OCI-LY7 (cell line): ENCODE measurements around the gene ZNF750. TPM values are rescaled to one million over a fixed set of nuclear protein-coding genes. Genes with fewer than 3 reads are reported as not detected.

Source experiments
- BruUV-seq: library from RNA; stranded (reverse); fragments of 400-500 nt; replicated peaks from 2 replicates; lab custom pipeline; 2021; lab: Mats Ljungman, UMichigan
- CTCF ChIA-PET: fragments of 300-600 bp; sonication (Branson Sonifier 250); formaldehyde crosslinking; loops from one replicate; lab custom pipeline; 2022; ENCODE audit warnings: antibody characterized with exemption; ENCODE audit not compliant: unreplicated experiment; lab: Charles Lee
- POLR2A ChIA-PET: fragments of 300-600 bp; sonication (Branson Sonifier 250); formaldehyde crosslinking; loops from one replicate; lab custom pipeline; 2022; ENCODE audit warnings: antibody characterized with exemption; lab: Charles Lee
- DNase-seq: peaks from one replicate; pipeline ENCODE4 v3.0.0-alpha.2; 2015; ENCODE audit warnings: low spot score
- H2AFZ ChIP-seq: fragments of 200-600 bp; sonication (generic), shearing (Covaris generic); 2 replicates; pipeline ENCODE4 v1.6.1; 2014; ENCODE audit warnings: mild to moderate bottlenecking, antibody characterized with exemption, low read length, moderate library complexity
- H3K27ac ChIP-seq: fragments of 200-600 bp; sonication (generic); 2 replicates; pipeline ENCODE4 v1.5.1; 2014; ENCODE audit warnings: mixed run types, low read depth, mild to moderate bottlenecking, moderate library complexity, low read length, inconsistent platforms; ENCODE audit not compliant: poor library complexity, severe bottlenecking
- H3K36me3 ChIP-seq: fragments of 200-600 bp; sonication (generic); 2 replicates; pipeline ENCODE4 v1.6.1; 2014; ENCODE audit warnings: mild to moderate bottlenecking, antibody characterized with exemption, low read length, moderate library complexity, mixed read lengths; ENCODE audit not compliant: insufficient read depth
- H3K4me1 ChIP-seq: fragments of 200-600 bp; sonication (generic); 2 replicates; pipeline ENCODE4 v1.5.1; 2014; ENCODE audit warnings: mild to moderate bottlenecking, low read length; ENCODE audit not compliant: insufficient read depth, poor library complexity, severe bottlenecking
- H3K4me2 ChIP-seq: fragments of 200-600 bp; sonication (generic); 2 replicates; pipeline ENCODE4 v1.6.1; 2014; ENCODE audit warnings: mild to moderate bottlenecking, low read length
- H3K4me3 ChIP-seq: fragments of 200-600 bp; sonication (generic); 2 replicates; pipeline ENCODE4 v1.5.1; 2014; ENCODE audit warnings: mild to moderate bottlenecking, low read depth, low read length; ENCODE audit not compliant: poor library complexity, severe bottlenecking
- H3K79me2 ChIP-seq: fragments of 200-600 bp; sonication (generic); 2 replicates; pipeline ENCODE4 v1.6.1; 2016; ENCODE audit warnings: low read depth, mild to moderate bottlenecking, low read length, moderate library complexity, mixed read lengths; ENCODE audit not compliant: insufficient read depth
- H3K9me2 ChIP-seq: fragments of 200-600 bp; sonication (generic); 2 replicates; pipeline ENCODE4 v1.6.1; 2016; ENCODE audit warnings: mild to moderate bottlenecking, low read length, mixed read lengths; ENCODE audit not compliant: insufficient read depth
- H3K9me3 ChIP-seq: fragments of 200-600 bp; sonication (generic); 2 replicates; pipeline ENCODE4 v1.6.1; 2014; ENCODE audit warnings: mild to moderate bottlenecking, mixed run types, low read length, mixed read lengths
- H4K20me1 ChIP-seq: fragments of 200-600 bp; sonication (generic); 2 replicates; pipeline ENCODE4 v1.6.1; 2014; ENCODE audit warnings: mild to moderate bottlenecking, antibody characterized with exemption, low read length, moderate library complexity, mixed read lengths; ENCODE audit not compliant: insufficient read depth
- CTCF ChIP-seq: fragments of 200-600 bp; sonication (generic); conservative IDR thresholded peaks from 2 replicates; pipeline ENCODE4 v1.5.1; 2014; ENCODE audit warnings: mild to moderate bottlenecking, antibody characterized with exemption, low read length, moderate library complexity, mixed read lengths
- EZH2phosphoT487 ChIP-seq: fragments of 200-600 bp; sonication (generic); IDR thresholded peaks from 2 replicates; pipeline ENCODE4 v1.6.1; 2018; ENCODE audit warnings: low read depth, borderline replicate concordance, mild to moderate bottlenecking, mixed run types, antibody characterized with exemption, low read length, moderate library complexity, mixed read lengths
- intact Hi-C: fragments of 100-400 bp; cut with micrococcal nuclease; formaldehyde crosslinking; loops from one replicate; pipeline ENCODE4 v1.10.0; 2022; ENCODE audit not compliant: unreplicated experiment
- total RNA-seq, 2 experiments: library from RNA; depleted of rRNA in 1 of 2; stranded (reverse); fragments of >200 nt in 1 of 2; shearing (Covaris generic) in 1 of 2; gene quantifications; 2 replicates each; pipeline ENCODE4 v1.2.3, GENCODE V29; 2014 to 2022

The ZNF750 gene
- total RNA-seq, 2 experiments from 2014 or later = not detected

- TF ChIP-seq EZH2phosphoT487 = no peak
- TF ChIP-seq CTCF = no peak
- peaks cover 71% of the 10 kb centered on the region for H3K36me3 ChIP-seq
- H2AFZ ChIP-seq = no peak overlapping the region
- H3K4me3 ChIP-seq = no peak overlapping the region
- peaks cover 5% of the 10 kb centered on the region for H3K4me1 ChIP-seq
- no peak overlapping the region for H3K27ac ChIP-seq
- no peak overlapping the region for H3K4me2 ChIP-seq
- no peaks in the 10 kb centered on the region for H4K20me1 ChIP-seq
- no peaks in the 10 kb centered on the region for H3K9me2 ChIP-seq
- peaks cover 7% of the 10 kb centered on the region; the same call in 1 of the 2 replicates for H3K9me3 ChIP-seq
- no peak for DNase-seq
- intact Hi-C loops = no loop called here
- BruUV-seq = no TSS peak
- CTCF ChIA-PET = no interaction called here
- no peaks in the 10 kb centered on the region for H3K79me2 ChIP-seq
- POLR2A ChIA-PET = interaction anchor here (1.7 kb wide), 1 partner anchor 22 kb away, joined by 5 read pairs; no protein-coding TSS in a partner anchor
These were observed 18.3 kb downstream of the ZNF750 start for GRCh38 chr17:82821554-82821953.

GRCh38 chr17:82820278-82821251 lies 19.3 kb downstream of the ZNF750 start:
- Histone ChIP-seq H3K79me2 (no peaks in the 10 kb centered on the region), H3K4me3 (no peak overlapping the region), H4K20me1 (no peaks in the 10 kb centered on the region), H3K27ac (no peak overlapping the region), H3K4me2 (no peak overlapping the region), H3K4me1 (peaks cover 5% of the 10 kb centered on the region), H3K9me3 (peaks cover 7% of the 10 kb centered on the region; the same call in 1 of the 2 replicates), H3K36me3 (peaks cover 76% of the 10 kb centered on the region), H3K9me2 (no peaks in the 10 kb centered on the region), H2AFZ (no peak overlapping the region)
- TF ChIP-seq CTCF = no peak
- TF ChIP-seq EZH2phosphoT487 = no peak
- POLR2A ChIA-PET = interaction anchor here (0.6 to 1.7 kb wide), 3 partner anchors 23 to 180 kb away, joined by 3 to 6 read pairs (median 5); no protein-coding TSS in a partner anchor
- CTCF ChIA-PET = interaction anchor here (0.5 kb wide), 1 partner anchor 23 kb away, joined by 11 read pairs; no protein-coding TSS in a partner anchor
- no TSS peak for BruUV-seq
- peak; percentile 30 for DNase-seq
- intact Hi-C loops = no loop called here
